ENCODE results near the gene PILRB.
A peak's percentile ranks its signal among the peaks of the same experiment; 100 is the strongest.
"Not testable (repeated sequence)": the region's sequence is repeated elsewhere in the genome, so short reads cannot be mapped to it uniquely, and the experiment has no call there.

GRCh38 chr7:100345288-100345672, 12.6 kb upstream of the PILRB start:
- TF ChIP-seq POLR2A, POLR2AphosphoS5 (IDR thresholded peaks at IDR 0.05): not testable (repeated sequence)
- TF ChIP-seq CTCF (IDR thresholded peaks at IDR 0.05): peak; percentile 15 to 58 (median 50)

All from transverse colon (tissue), 4 donors.